Measurements from ENCODE around the gene RHBDL2. TPM values are rescaled to one million over a fixed set of nuclear protein-coding genes. Genes with fewer than 3 reads are reported as not detected.
"Not testable (repeated sequence)": the region's sequence is repeated elsewhere in the genome, so short reads cannot be mapped to it uniquely, and the experiment has no call there.

Gene RHBDL2
- total RNA-seq, 1 experiment from 2014 or later = 7.1 TPM

GRCh38 chr1:38915352-38915948 lies 26.2 kb downstream of the RHBDL2 start:
- in situ Hi-C loops (cut with HindIII; ENCODE audit: low pct_unique_long_range_greater_than_20kb, low sequenced_read_pairs) (no loop called here), intact Hi-C loops (cut with micrococcal nuclease; ENCODE audit: unreplicated experiment) (no loop called here)
- no peaks in the 10 kb centered on the region for H3K27me3 ChIP-seq (ENCODE audit: control insufficient read depth, insufficient read depth, low read length)
- no TSS peak for BruUV-seq (replicated peaks)
- no peak for DNase-seq (ENCODE audit: low read depth, low spot score)
- H3K4me1 ChIP-seq (ENCODE audit: control insufficient read depth, insufficient read depth, low read length) = no peaks in the 10 kb centered on the region
- H3K36me3 ChIP-seq (ENCODE audit: control insufficient read depth, insufficient read depth, low read length) = no peaks in the 10 kb centered on the region
- no peaks in the 10 kb centered on the region for H3K9me3 ChIP-seq (ENCODE audit: control insufficient read depth, insufficient read depth, low read depth, low read length)
- no peak overlapping the region for H3K4me3 ChIP-seq (ENCODE audit: low read depth in 2 of 2, low read length in 2 of 2)
- ChIA-PET CTCF (no interaction called here), POLR2A (no interaction called here)
- H3K27ac ChIP-seq (ENCODE audit: low read length) = no peak overlapping the region
- TF ChIP-seq SIN3A (IDR thresholded peaks at IDR 0.05; ENCODE audit: borderline replicate concordance, insufficient read depth, low read depth, low read length) (no peak), CTCF (IDR thresholded peaks at IDR 0.05) (no peak), TCF7L2 (IDR thresholded peaks at IDR 0.05; ENCODE audit: low read depth, low read length) (no peak), REST (IDR thresholded peaks at IDR 0.05; ENCODE audit: insufficient read depth in 1 of 2, low read depth in 2 of 2, low read length in 1 of 2) (no peak), POLR2AphosphoS5 (IDR thresholded peaks at IDR 0.05; ENCODE audit: low read depth, low read length) (no peak)
- ATAC-seq = no peak

- BruUV-seq (replicated peaks); H3K27me3 ChIP-seq (ENCODE audit: control insufficient read depth, insufficient read depth, low read length); H3K36me3 ChIP-seq (ENCODE audit: control insufficient read depth, insufficient read depth, low read length); H3K9me3 ChIP-seq (ENCODE audit: control insufficient read depth, insufficient read depth, low read depth, low read length); H3K4me3 ChIP-seq (ENCODE audit: low read depth in 2 of 2, low read length in 2 of 2); DNase-seq (ENCODE audit: low read depth, low spot score); ATAC-seq; intact Hi-C loops (cut with micrococcal nuclease; ENCODE audit: unreplicated experiment); H3K4me1 ChIP-seq (ENCODE audit: control insufficient read depth, insufficient read depth, low read length); CTCF ChIA-PET; POLR2A ChIA-PET; in situ Hi-C loops (cut with HindIII; ENCODE audit: low pct_unique_long_range_greater_than_20kb, low sequenced_read_pairs); H3K27ac ChIP-seq (ENCODE audit: low read length): not testable (repeated sequence)
Observed at GRCh38 chr1:38914908-38915307, 26.7 kb downstream of the RHBDL2 start.

- no peak for ATAC-seq
- in situ Hi-C loops (cut with HindIII; ENCODE audit: low pct_unique_long_range_greater_than_20kb, low sequenced_read_pairs) = no loop called here
- no peaks in the 10 kb centered on the region for H3K4me1 ChIP-seq (ENCODE audit: control insufficient read depth, insufficient read depth, low read length)
- no peak overlapping the region for H3K4me3 ChIP-seq (ENCODE audit: low read depth in 2 of 2, low read length in 2 of 2)
- no peak overlapping the region for H3K27ac ChIP-seq (ENCODE audit: low read length)
- no peaks in the 10 kb centered on the region for H3K9me3 ChIP-seq (ENCODE audit: control insufficient read depth, insufficient read depth, low read depth, low read length)
- intact Hi-C loops (cut with micrococcal nuclease; ENCODE audit: unreplicated experiment) = no loop called here
- no TSS peak for BruUV-seq (replicated peaks)
- no peaks in the 10 kb centered on the region for H3K27me3 ChIP-seq (ENCODE audit: control insufficient read depth, insufficient read depth, low read length)
- no peaks in the 10 kb centered on the region for H3K36me3 ChIP-seq (ENCODE audit: control insufficient read depth, insufficient read depth, low read length)
- DNase-seq (ENCODE audit: low read depth, low spot score) = no peak
- no peak for TF ChIP-seq SIN3A (IDR thresholded peaks at IDR 0.05; ENCODE audit: borderline replicate concordance, insufficient read depth, low read depth, low read length)
- TF ChIP-seq CTCF (IDR thresholded peaks at IDR 0.05) = no peak
- no peak for TF ChIP-seq REST (IDR thresholded peaks at IDR 0.05; ENCODE audit: insufficient read depth in 1 of 2, low read depth in 2 of 2, low read length in 1 of 2)
- TF ChIP-seq POLR2AphosphoS5 (IDR thresholded peaks at IDR 0.05; ENCODE audit: low read depth, low read length) = no peak
- no peak for TF ChIP-seq TCF7L2 (IDR thresholded peaks at IDR 0.05; ENCODE audit: low read depth, low read length)
- ChIA-PET POLR2A (no interaction called here), CTCF (no interaction called here)
Observed at GRCh38 chr1:38908821-38909220, 32.8 kb downstream of the RHBDL2 start.
